H9 (cell line): Measurements from ENCODE around the gene SLC9A2. TPM values are rescaled to one million over a fixed set of nuclear protein-coding genes. Genes with fewer than 3 reads are reported as not detected.

ENCODE experiments used
- DNase-seq: peaks from one replicate; pipeline ENCODE4 v3.0.0-alpha.2; 2017
- H2AFZ ChIP-seq: one replicate; pipeline ENCODE4 v1.6.1; 2013; ENCODE audit warnings: mild to moderate bottlenecking, low read length, control low read depth, moderate library complexity
- H2AK5ac ChIP-seq: 2 replicates; pipeline ENCODE4 v1.6.1; 2013; ENCODE audit warnings: low read length, control low read depth, mixed read lengths; ENCODE audit not compliant: insufficient read length
- H2BK120ac ChIP-seq: one replicate; pipeline ENCODE4 v1.6.1; 2013; ENCODE audit warnings: low read depth, mild to moderate bottlenecking, low read length, control low read depth, inconsistent platforms; ENCODE audit not compliant: poor library complexity, severe bottlenecking
- H2BK12ac ChIP-seq: 2 replicates; pipeline ENCODE4 v1.6.1; 2013; ENCODE audit warnings: low read length, control low read depth, mixed read lengths, low read depth; ENCODE audit not compliant: insufficient read length
- H2BK15ac ChIP-seq: 2 replicates; pipeline ENCODE4 v1.6.1; 2013; ENCODE audit warnings: low read depth, low read length, control low read depth
- H2BK20ac ChIP-seq: one replicate; pipeline ENCODE4 v1.6.1; 2013; ENCODE audit warnings: low read depth, mild to moderate bottlenecking, low read length, control low read depth, inconsistent platforms; ENCODE audit not compliant: poor library complexity, severe bottlenecking
- H2BK5ac ChIP-seq: 2 replicates; pipeline ENCODE4 v1.6.1; 2013; ENCODE audit warnings: low read length, control low read depth, mixed read lengths; ENCODE audit not compliant: insufficient read length
- H3K14ac ChIP-seq: 2 replicates; pipeline ENCODE4 v1.6.1; 2013; ENCODE audit warnings: low read length, control low read depth; ENCODE audit not compliant: insufficient read depth
- H3K18ac ChIP-seq: 2 replicates; pipeline ENCODE4 v1.6.1; 2013; ENCODE audit warnings: low read depth, mild to moderate bottlenecking, mixed read lengths, low read length, control low read depth; ENCODE audit not compliant: insufficient read length
- H3K23ac ChIP-seq: 2 replicates; pipeline ENCODE4 v1.6.1; 2013; ENCODE audit warnings: low read length, control low read depth, mixed read lengths, low read depth; ENCODE audit not compliant: insufficient read length
- H3K23me2 ChIP-seq: 2 replicates; pipeline ENCODE4 v1.6.1; 2013; ENCODE audit warnings: low read depth, mild to moderate bottlenecking, mixed read lengths, low read length, control low read depth; ENCODE audit not compliant: insufficient read length, poor library complexity, severe bottlenecking
- H3K27ac ChIP-seq: 2 replicates; pipeline ENCODE4 v1.5.1; 2013; ENCODE audit warnings: low read length, control low read depth, mixed read lengths, low read depth; ENCODE audit not compliant: insufficient read length
- H3K27me3 ChIP-seq: 2 replicates; pipeline ENCODE4 v1.6.1; 2013; ENCODE audit warnings: low read length, control low read depth, inconsistent platforms; ENCODE audit not compliant: insufficient read depth
- H3K4ac ChIP-seq: 2 replicates; pipeline ENCODE4 v1.6.1; 2013; ENCODE audit warnings: low read depth, mild to moderate bottlenecking, control low read depth, inconsistent platforms, low read length, moderate library complexity
- H3K4me1 ChIP-seq: 2 replicates; pipeline ENCODE4 v1.6.1; 2013; ENCODE audit warnings: low read length, control low read depth, inconsistent platforms; ENCODE audit not compliant: insufficient read depth
- H3K4me2 ChIP-seq: 2 replicates; pipeline ENCODE4 v1.6.1; 2013; ENCODE audit warnings: low read length, control low read depth, mixed read lengths; ENCODE audit not compliant: insufficient read length, insufficient read depth
- H3K56ac ChIP-seq: 2 replicates; pipeline ENCODE4 v1.6.1; 2013; ENCODE audit warnings: low read depth, mild to moderate bottlenecking, mixed read lengths, low read length, control low read depth; ENCODE audit not compliant: insufficient read length
- H3K79me1 ChIP-seq: 2 replicates; pipeline ENCODE4 v1.6.1; 2013; ENCODE audit warnings: low read depth, mild to moderate bottlenecking, moderate library complexity, low read length, control low read depth, inconsistent platforms; ENCODE audit not compliant: insufficient read depth, poor library complexity, severe bottlenecking
- H3K79me2 ChIP-seq: 2 replicates; pipeline ENCODE4 v1.6.1; 2013; ENCODE audit warnings: low read length, control low read depth, inconsistent platforms; ENCODE audit not compliant: insufficient read depth
- H3K9ac ChIP-seq: 2 replicates; pipeline ENCODE4 v1.6.1; 2013; ENCODE audit warnings: low read length, control low read depth, mixed read lengths; ENCODE audit not compliant: insufficient read length; ENCODE audit errors: extremely low read depth
- H3K9me3 ChIP-seq: one replicate; pipeline ENCODE4 v1.6.1; 2013; ENCODE audit warnings: low read depth, low read length, inconsistent platforms; ENCODE audit not compliant: control insufficient read depth
- H3T11ph ChIP-seq: one replicate; pipeline ENCODE4 v1.6.1; 2013; ENCODE audit warnings: mild to moderate bottlenecking, low read length, control low read depth, inconsistent platforms
- H4K20me1 ChIP-seq: one replicate; pipeline ENCODE4 v1.6.1; 2013; ENCODE audit not compliant: control insufficient read depth, insufficient read length, insufficient read depth
- H4K5ac ChIP-seq: 2 replicates; pipeline ENCODE4 v1.6.1; 2013; ENCODE audit warnings: low read depth, mild to moderate bottlenecking, mixed read lengths, low read length, control low read depth; ENCODE audit not compliant: insufficient read length
- H4K8ac ChIP-seq: replicated peaks from 2 replicates; pipeline ENCODE4 v1.6.1; 2013; ENCODE audit warnings: low read length, control low read depth, mixed read lengths, low read depth; ENCODE audit not compliant: insufficient read length
- H4K91ac ChIP-seq: 2 replicates; pipeline ENCODE4 v1.6.1; 2013; ENCODE audit warnings: low read depth, mild to moderate bottlenecking, moderate library complexity, mixed read lengths, low read length, control low read depth; ENCODE audit not compliant: insufficient read length
- H3K27ac Mint-ChIP-seq, 3 experiments: 2 replicates in 2 of 3; 3 replicates in 1 of 3; pipeline ENCODE4 v1.8.0; 2020 to 2021; ENCODE audit warnings: mixed read lengths in 3 of 3, mild to moderate bottlenecking in 1 of 3, moderate library complexity in 1 of 3
- H3K27me3 Mint-ChIP-seq: 2 replicates; pipeline ENCODE4 v1.8.0; 2021; ENCODE audit warnings: low read depth, mild to moderate bottlenecking, moderate library complexity, mixed read lengths
- H3K36me3 Mint-ChIP-seq, 3 experiments: 2 replicates in 2 of 3; 3 replicates in 1 of 3; pipeline ENCODE4 v1.8.0; 2020 to 2021; ENCODE audit warnings: low read depth in 3 of 3, mixed read lengths in 3 of 3; ENCODE audit not compliant: insufficient read depth in 1 of 3
- H3K4me1 Mint-ChIP-seq, 2 experiments: 2 replicates each; pipeline ENCODE4 v1.8.0; 2020; ENCODE audit warnings: mixed read lengths in 2 of 2
- H3K4me3 Mint-ChIP-seq, 2 experiments: 2 replicates in 1 of 2; 3 replicates in 1 of 2; pipeline ENCODE4 v1.8.0; 2020 to 2021; ENCODE audit warnings: mild to moderate bottlenecking in 2 of 2, mixed read lengths in 2 of 2, moderate library complexity in 1 of 2
- H3K9me3 Mint-ChIP-seq, 2 experiments: 2 replicates in 1 of 2; 3 replicates in 1 of 2; pipeline ENCODE4 v1.8.0; 2020; ENCODE audit warnings: mild to moderate bottlenecking in 2 of 2, mixed read lengths in 2 of 2, moderate library complexity in 1 of 2
- WGBS: extraction: QIAGEN DNeasy Blood & Tissue Kit; methylation state at CpG from one replicate; pipeline ENCODE4 v1.1.7; 2013; ENCODE audit warnings: missing lambda C conversion rate, low lambda C conversion rate, mixed read lengths; ENCODE audit not compliant: insufficient read length; ENCODE audit errors: extremely low coverage; 5-methylcytosine and 5-hydroxymethylcytosine counted together
- total RNA-seq: library from RNA; stranded (reverse); gene quantifications from 2 replicates; pipeline ENCODE4 v1.2.1, GENCODE V29; 2021
- TF ChIP-seq, protein P1 (sequence below): fragments of 200-600 bp; sonication (generic); conservative IDR thresholded peaks from 3 replicates; pipeline ENCODE4 v1.8.0; 2021; ENCODE audit warnings: antibody characterized with exemption, mild to moderate bottlenecking

Gene SLC9A2
- total RNA-seq, 1 experiment from 2014 or later, result 0.04 TPM

DNA sequence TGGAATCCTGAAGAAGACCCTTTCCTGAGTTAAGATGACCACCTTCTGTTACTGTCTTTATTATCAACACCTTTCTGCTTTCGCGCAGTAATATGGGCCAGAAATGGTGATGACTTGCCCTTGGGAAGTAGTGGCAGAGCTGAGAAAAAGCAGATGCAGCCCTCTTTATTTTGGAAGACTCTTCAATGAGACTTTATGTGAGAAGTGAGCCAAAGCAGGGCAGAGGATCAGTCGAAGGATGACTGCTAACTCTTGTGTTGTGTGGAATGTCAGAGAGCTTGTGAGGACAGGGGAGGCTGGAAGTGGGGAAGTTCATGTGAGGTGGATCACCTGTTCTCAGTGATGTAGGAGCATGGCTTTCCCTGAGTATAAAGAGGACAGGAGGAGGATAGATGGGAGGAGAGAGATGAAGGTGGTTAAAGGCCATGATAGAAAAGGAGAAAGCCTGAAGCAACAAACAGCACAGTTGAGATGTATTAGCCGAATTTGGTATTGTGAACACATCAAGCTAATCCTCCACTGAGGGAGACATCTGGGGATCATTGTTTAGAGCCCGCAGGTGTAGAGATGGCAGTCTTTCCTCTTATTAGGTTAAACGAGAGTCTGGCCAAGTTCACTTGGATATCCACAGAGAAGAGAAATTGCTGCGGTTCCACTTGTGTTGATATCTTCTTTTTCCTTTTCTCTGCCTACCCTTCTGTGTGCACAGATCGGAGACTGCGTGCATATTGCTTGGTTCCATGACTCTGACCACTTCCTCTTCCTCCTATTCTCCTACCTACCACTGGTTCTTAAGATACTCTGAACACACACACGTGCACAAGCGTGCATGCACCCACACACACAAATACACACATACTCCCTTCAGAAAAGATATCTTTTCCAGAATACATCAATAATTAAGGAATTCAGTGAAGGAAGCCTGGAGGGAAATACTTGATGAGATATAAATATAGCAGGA lies 67.4 kb downstream of the SLC9A2 start:
- Mint-ChIP-seq H3K36me3 (no peaks in the 10 kb centered on the region), H3K27me3 (no peaks in the 10 kb centered on the region; the same call in 1 of the 2 replicates), H3K9me3 (peaks cover 0 to 2% of the 10 kb centered on the region in 2 experiments; a peak in 1 of 5 replicates), H3K27ac (no peak overlapping the region), H3K4me3 (no peak overlapping the region), H3K4me1 (no peaks in the 10 kb centered on the region)
- Histone ChIP-seq H3K4me1 (no peaks in the 10 kb centered on the region), H3K79me2 (no peaks in the 10 kb centered on the region), H2BK5ac (no peak overlapping the region), H3T11ph (no peak overlapping the region), H4K8ac (no peak overlapping the region), H2BK15ac (no peak overlapping the region), H3K79me1 (no peaks in the 10 kb centered on the region), H3K23me2 (no peaks in the 10 kb centered on the region), H3K23ac (no peak overlapping the region), H2BK12ac (no peak overlapping the region), H2AFZ (no peak overlapping the region), H3K27ac (no peak overlapping the region), H2AK5ac (no peak overlapping the region), H2BK120ac (no peak overlapping the region), H4K5ac (no peak overlapping the region), H3K18ac (no peak overlapping the region), H3K56ac (no peak overlapping the region), H3K9me3 (no peaks in the 10 kb centered on the region), H3K4ac (no peak overlapping the region), H3K27me3 (no peaks in the 10 kb centered on the region), H3K9ac (no peak overlapping the region), H2BK20ac (no peak overlapping the region), H4K20me1 (no peaks in the 10 kb centered on the region), H4K91ac (no peak overlapping the region), H3K14ac (no peak overlapping the region), H3K4me2 (no peak overlapping the region)
- no peak for DNase-seq
- TF ChIP-seq, protein P1, sequence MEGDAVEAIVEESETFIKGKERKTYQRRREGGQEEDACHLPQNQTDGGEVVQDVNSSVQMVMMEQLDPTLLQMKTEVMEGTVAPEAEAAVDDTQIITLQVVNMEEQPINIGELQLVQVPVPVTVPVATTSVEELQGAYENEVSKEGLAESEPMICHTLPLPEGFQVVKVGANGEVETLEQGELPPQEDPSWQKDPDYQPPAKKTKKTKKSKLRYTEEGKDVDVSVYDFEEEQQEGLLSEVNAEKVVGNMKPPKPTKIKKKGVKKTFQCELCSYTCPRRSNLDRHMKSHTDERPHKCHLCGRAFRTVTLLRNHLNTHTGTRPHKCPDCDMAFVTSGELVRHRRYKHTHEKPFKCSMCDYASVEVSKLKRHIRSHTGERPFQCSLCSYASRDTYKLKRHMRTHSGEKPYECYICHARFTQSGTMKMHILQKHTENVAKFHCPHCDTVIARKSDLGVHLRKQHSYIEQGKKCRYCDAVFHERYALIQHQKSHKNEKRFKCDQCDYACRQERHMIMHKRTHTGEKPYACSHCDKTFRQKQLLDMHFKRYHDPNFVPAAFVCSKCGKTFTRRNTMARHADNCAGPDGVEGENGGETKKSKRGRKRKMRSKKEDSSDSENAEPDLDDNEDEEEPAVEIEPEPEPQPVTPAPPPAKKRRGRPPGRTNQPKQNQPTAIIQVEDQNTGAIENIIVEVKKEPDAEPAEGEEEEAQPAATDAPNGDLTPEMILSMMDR, result no peak
- no CpG with 5 or more reads among the region's 11 CpGs for WGBS
